Keratinocyte (primary cell): Measurements from ENCODE around the gene PARP9. TPM values are rescaled to one million over a fixed set of nuclear protein-coding genes. Genes with fewer than 3 reads are reported as not detected.

Source experiments
- DNase-seq: peaks from one replicate; pipeline ENCODE4 v3.0.0-alpha.2; 2011; ENCODE audit warnings: low read depth, missing footprints, low spot score
- FAIRE-seq: peaks from 2 replicates; lab custom pipeline; 2011; peaks lifted over from hg19 to GRCh38; lab: Jason Lieb, UNC
- H2AFZ ChIP-seq: 2 replicates; pipeline ENCODE4 v1.6.0; 2012; ENCODE audit warnings: low read length, control low read depth, inconsistent platforms; ENCODE audit not compliant: control insufficient read depth
- H3K27ac ChIP-seq: 2 replicates; pipeline ENCODE4 v1.5.1; 2011; ENCODE audit warnings: low read length; ENCODE audit not compliant: control insufficient read depth, insufficient read depth
- H3K27me3 ChIP-seq: 3 replicates; pipeline ENCODE4 v1.6.0; 2011; ENCODE audit warnings: low read length; ENCODE audit not compliant: control insufficient read depth, insufficient read depth; ENCODE audit errors: extremely low read depth
- H3K36me3 ChIP-seq, 2 experiments: 2 replicates in 1 of 2; 3 replicates in 1 of 2; pipeline ENCODE4 v1.5.1; 2011; ENCODE audit warnings: low read length in 2 of 2, mild to moderate bottlenecking in 1 of 2; ENCODE audit not compliant: control insufficient read depth in 2 of 2, insufficient read depth in 2 of 2; ENCODE audit errors: extremely low read depth in 1 of 2
- H3K4me1 ChIP-seq: 3 replicates; pipeline ENCODE4 v1.5.1; 2011; ENCODE audit warnings: low read length; ENCODE audit not compliant: control insufficient read depth, insufficient read depth; ENCODE audit errors: extremely low read depth
- H3K4me2 ChIP-seq: 3 replicates; pipeline ENCODE4 v1.6.0; 2011; ENCODE audit warnings: low read depth, low read length; ENCODE audit not compliant: control insufficient read depth, insufficient read depth; ENCODE audit errors: extremely low read depth
- H3K4me3 ChIP-seq, 3 experiments: fragments of 200-600 bp in 1 of 3; sonication (generic) in 1 of 3; 2 replicates in 2 of 3; 3 replicates in 1 of 3; pipeline ENCODE4 v1.5.1; 2011 to 2016; ENCODE audit warnings: low read length in 3 of 3, mild to moderate bottlenecking in 3 of 3, control low read depth in 2 of 3, inconsistent platforms in 1 of 3, low read depth in 1 of 3, mixed read lengths in 1 of 3, mixed run types in 1 of 3, moderate library complexity in 1 of 3; ENCODE audit not compliant: control insufficient read depth in 2 of 3, insufficient read depth in 2 of 3; ENCODE audit errors: extremely low read depth in 1 of 3
- H3K79me2 ChIP-seq: 2 replicates; pipeline ENCODE4 v1.6.0; 2012; ENCODE audit warnings: low read length; ENCODE audit not compliant: control insufficient read depth, insufficient read depth
- H3K9ac ChIP-seq: 3 replicates; pipeline ENCODE4 v1.6.0; 2011; ENCODE audit warnings: low read length; ENCODE audit not compliant: control insufficient read depth, insufficient read depth; ENCODE audit errors: extremely low read depth
- H3K9me1 ChIP-seq: 3 replicates; pipeline ENCODE4 v1.6.0; 2011; ENCODE audit warnings: low read length; ENCODE audit not compliant: control insufficient read depth, insufficient read depth; ENCODE audit errors: extremely low read depth
- H3K9me3 ChIP-seq: 2 replicates; pipeline ENCODE4 v1.5.1; 2012; ENCODE audit warnings: low read depth, low read length; ENCODE audit not compliant: control insufficient read depth
- H4K20me1 ChIP-seq: 3 replicates; pipeline ENCODE4 v1.6.0; 2011; ENCODE audit warnings: low read length; ENCODE audit not compliant: control insufficient read depth, insufficient read depth; ENCODE audit errors: extremely low read depth
- EZH2 ChIP-seq: IDR thresholded peaks from one replicate; pipeline ENCODE4 v1.6.1; 2012; ENCODE audit warnings: inconsistent platforms, mild to moderate bottlenecking, low read length, moderate library complexity
- dilution Hi-C: fragments of 300-500 bp; cut with MboI; formaldehyde crosslinking; loops from one replicate; pipeline ENCODE4 v1.7.0; 2020; ENCODE audit warnings: low sequenced_read_pairs; ENCODE audit not compliant: extremely low pct_ligation_motif_present
- polyA plus RNA-seq, 5 experiments: library from polyadenylated mRNA; depleted of rRNA in 3 of 5; stranded (reverse) in 3 of 5; stranded (forward) in 1 of 5; unstranded in 1 of 5; fragments of >200 nt; gene quantifications; 1 replicate in 1 of 5; 2 replicates in 3 of 5; 3 replicates in 1 of 5; pipeline versions ENCODE4 v1.2.1 to v1.2.3, GENCODE V29; 2011 to 2012; ENCODE audit warnings: missing spikeins in 2 of 5, low read depth in 1 of 5, low replicate concordance in 1 of 5
- TF ChIP-seq, protein P1 (sequence below), 3 experiments: IDR thresholded peaks in 1 of 3; conservative IDR thresholded peaks in 1 of 3; optimal IDR thresholded peaks in 1 of 3; 2 replicates in 2 of 3; 3 replicates in 1 of 3; pipeline versions ENCODE3 to v1.5.1; 2011; ENCODE audit warnings: low read length in 3 of 3, mild to moderate bottlenecking in 3 of 3, moderate library complexity in 2 of 3, control low read depth in 1 of 3, inconsistent platforms in 1 of 3; ENCODE audit not compliant: insufficient read depth in 2 of 3; ENCODE audit errors: extremely low read depth in 1 of 3

Gene PARP9
- polyA plus RNA-seq, 1 donor (not counting 4 experiments of a cell fraction or from before 2014, with no cell fraction given) = 70.1 TPM

DNA sequence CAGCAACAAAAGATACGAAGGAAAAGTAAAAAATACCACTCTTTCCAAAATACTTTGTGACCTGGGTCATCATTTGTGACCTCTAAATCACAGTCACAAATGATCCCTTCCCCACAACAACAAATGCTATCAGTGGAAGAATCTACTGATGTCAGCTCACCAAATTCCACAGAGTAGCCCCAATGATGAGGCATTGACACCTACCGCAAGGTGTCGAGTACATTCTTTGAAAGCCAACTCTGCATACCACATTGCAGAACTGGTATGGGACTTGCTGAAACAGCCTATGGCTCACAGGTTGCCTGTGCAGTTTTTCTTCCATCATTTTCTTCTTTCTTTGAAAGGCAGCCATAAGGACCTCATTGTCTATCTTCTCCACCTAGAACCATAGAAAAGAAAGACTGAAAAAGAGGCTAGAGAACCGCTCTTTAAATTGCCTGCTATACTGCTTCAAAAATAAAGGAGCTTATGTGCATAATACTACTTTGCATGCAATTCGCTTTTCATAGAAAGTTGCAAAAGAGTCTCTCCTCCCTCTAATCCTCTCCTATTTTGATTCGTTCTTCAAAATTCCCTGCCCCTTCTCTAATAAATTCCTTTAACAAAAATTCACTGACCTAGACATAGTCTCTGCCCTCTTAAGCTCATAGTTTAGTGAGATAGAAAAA, 28.0 kb downstream of the PARP9 start:
- Histone ChIP-seq H3K4me3 (no peak overlapping the region), H3K36me3 (peaks cover 10 to 19% of the 10 kb centered on the region in 2 experiments), H4K20me1 (peaks cover 3% of the 10 kb centered on the region), H3K4me1 (peaks cover 21% of the 10 kb centered on the region), H3K27ac (no peak overlapping the region), H3K9me3 (no peaks in the 10 kb centered on the region), H3K79me2 (no peaks in the 10 kb centered on the region), H3K4me2 (no peak overlapping the region), H3K9ac (no peak overlapping the region), H3K27me3 (no peaks in the 10 kb centered on the region), H2AFZ (no peak overlapping the region), H3K9me1 (no peaks in the 10 kb centered on the region)
- DNase-seq (no peak), FAIRE-seq (no peak)
- TF ChIP-seq, protein P1, sequence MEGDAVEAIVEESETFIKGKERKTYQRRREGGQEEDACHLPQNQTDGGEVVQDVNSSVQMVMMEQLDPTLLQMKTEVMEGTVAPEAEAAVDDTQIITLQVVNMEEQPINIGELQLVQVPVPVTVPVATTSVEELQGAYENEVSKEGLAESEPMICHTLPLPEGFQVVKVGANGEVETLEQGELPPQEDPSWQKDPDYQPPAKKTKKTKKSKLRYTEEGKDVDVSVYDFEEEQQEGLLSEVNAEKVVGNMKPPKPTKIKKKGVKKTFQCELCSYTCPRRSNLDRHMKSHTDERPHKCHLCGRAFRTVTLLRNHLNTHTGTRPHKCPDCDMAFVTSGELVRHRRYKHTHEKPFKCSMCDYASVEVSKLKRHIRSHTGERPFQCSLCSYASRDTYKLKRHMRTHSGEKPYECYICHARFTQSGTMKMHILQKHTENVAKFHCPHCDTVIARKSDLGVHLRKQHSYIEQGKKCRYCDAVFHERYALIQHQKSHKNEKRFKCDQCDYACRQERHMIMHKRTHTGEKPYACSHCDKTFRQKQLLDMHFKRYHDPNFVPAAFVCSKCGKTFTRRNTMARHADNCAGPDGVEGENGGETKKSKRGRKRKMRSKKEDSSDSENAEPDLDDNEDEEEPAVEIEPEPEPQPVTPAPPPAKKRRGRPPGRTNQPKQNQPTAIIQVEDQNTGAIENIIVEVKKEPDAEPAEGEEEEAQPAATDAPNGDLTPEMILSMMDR (optimal IDR thresholded peaks at IDR 0.05 in 1 of 3, IDR thresholded peaks at IDR 0.05 in 1 of 3, conservative IDR thresholded peaks at IDR 0.05 in 1 of 3; ENCODE audit: extremely low read depth in 1 of 3, insufficient read depth in 2 of 3, low read length in 3 of 3) = no peak
- TF ChIP-seq EZH2 = no peak
- dilution Hi-C loops = no loop called here

DNA sequence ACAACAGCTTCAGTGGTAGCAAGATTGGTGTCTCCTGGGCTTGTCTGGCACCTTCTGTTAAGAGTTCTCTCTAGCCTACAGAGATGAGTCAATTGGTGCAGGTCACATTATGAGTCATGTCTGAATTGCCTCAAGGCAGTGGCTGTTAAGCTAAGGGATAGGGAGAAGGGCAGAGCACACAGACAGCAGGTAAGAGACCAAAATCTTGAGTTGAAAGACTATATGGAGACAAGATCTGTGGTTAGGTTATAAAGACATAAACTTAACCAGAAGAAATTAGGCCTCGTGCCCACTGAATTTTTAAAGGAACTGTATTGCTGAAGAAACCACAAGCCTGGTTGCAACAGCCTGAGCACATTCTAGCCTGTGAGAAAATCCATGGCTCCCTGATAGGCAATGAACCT, 30.2 kb downstream of the PARP9 start:
- dilution Hi-C loops = no loop called here
- DNase-seq = peak; percentile 95
- H4K20me1 ChIP-seq = peaks cover 3% of the 10 kb centered on the region
- H3K79me2 ChIP-seq = no peaks in the 10 kb centered on the region
- H2AFZ ChIP-seq = no peak overlapping the region
- peak; percentile 100 for FAIRE-seq
- no peaks in the 10 kb centered on the region for H3K9me1 ChIP-seq
- H3K4me1 ChIP-seq = peaks cover 21% of the 10 kb centered on the region
- H3K9ac ChIP-seq = no peak overlapping the region
- H3K4me3 ChIP-seq = no peak overlapping the region
- H3K36me3 ChIP-seq = peaks cover 10 to 19% of the 10 kb centered on the region in 2 experiments
- no peaks in the 10 kb centered on the region for H3K27me3 ChIP-seq
- TF ChIP-seq, protein P1 (optimal IDR thresholded peaks at IDR 0.05 in 1 of 3, IDR thresholded peaks at IDR 0.05 in 1 of 3, conservative IDR thresholded peaks at IDR 0.05 in 1 of 3; ENCODE audit: extremely low read depth in 1 of 3, insufficient read depth in 2 of 3, low read length in 3 of 3) = no peak
- TF ChIP-seq EZH2 = no peak
- H3K27ac ChIP-seq = no peak overlapping the region
- H3K4me2 ChIP-seq = peak overlapping the region; percentile 6
- H3K9me3 ChIP-seq = no peaks in the 10 kb centered on the region
